Measurements from ENCODE around the gene SPRYD3. TPM values are rescaled to one million over a fixed set of nuclear protein-coding genes. Genes with fewer than 3 reads are reported as not detected.
"Not testable (repeated sequence)": the region's sequence is repeated elsewhere in the genome, so short reads cannot be mapped to it uniquely, and the experiment has no call there.

Gene SPRYD3, protein sequence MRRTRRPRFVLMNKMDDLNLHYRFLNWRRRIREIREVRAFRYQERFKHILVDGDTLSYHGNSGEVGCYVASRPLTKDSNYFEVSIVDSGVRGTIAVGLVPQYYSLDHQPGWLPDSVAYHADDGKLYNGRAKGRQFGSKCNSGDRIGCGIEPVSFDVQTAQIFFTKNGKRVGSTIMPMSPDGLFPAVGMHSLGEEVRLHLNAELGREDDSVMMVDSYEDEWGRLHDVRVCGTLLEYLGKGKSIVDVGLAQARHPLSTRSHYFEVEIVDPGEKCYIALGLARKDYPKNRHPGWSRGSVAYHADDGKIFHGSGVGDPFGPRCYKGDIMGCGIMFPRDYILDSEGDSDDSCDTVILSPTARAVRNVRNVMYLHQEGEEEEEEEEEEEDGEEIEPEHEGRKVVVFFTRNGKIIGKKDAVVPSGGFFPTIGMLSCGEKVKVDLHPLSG
- 22.4 TPM for total RNA-seq

GRCh38 chr12:53079226-53080117 lies at the start of gene SPRYD3:
Gene SPRYD3, minus strand, starts transcription at chr12:53079390. Its CDS starts 57 bp downstream, at chr12:53079333.
- FAIRE-seq: peak; percentile 17

GRCh38 chr12:53127169-53127568 lies 48.0 kb upstream of the SPRYD3 start:
- DNase-seq (ENCODE audit: low spot score in 2 of 2) (no peak), FAIRE-seq (no peak)

More at GRCh38 chr12:53079226-53080117, at the start of gene SPRYD3:
- DNase-seq (ENCODE audit: low spot score in 2 of 2): peak; percentile 99 to 100

GRCh38 chr12:53124352-53124723 lies 45.1 kb upstream of the SPRYD3 start:
- no peak for FAIRE-seq
- DNase-seq (ENCODE audit: low spot score in 2 of 2): no peak

GRCh38 chr12:53123578-53124351 lies 44.6 kb upstream of the SPRYD3 start:
- no peak for DNase-seq (ENCODE audit: low spot score in 2 of 2)
- no peak for FAIRE-seq

DNA sequence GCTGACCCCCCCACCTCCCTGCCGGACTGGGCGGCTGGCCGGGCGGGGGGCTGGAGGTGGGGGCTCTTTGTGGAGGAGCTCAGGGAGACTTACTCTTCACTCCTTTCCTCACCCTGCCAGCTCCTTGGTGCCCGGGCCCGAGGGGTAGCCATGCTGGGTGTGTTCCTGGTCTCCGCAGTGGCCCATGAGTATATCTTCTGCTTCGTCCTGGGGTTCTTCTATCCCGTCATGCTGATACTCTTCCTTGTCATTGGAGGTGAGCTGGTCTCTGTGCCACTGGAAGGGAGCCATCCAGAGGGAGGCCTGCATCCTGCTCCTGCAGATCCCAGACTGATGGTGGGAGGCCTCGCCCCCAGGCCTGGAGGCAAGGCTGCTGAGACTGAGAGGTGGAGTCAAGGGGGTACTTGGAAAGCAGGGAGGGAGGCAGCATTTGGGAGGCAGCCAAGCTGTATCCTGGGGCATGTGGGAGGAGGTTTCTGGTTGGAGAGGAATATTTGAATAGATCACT lies 43.8 kb upstream of the SPRYD3 start:
- no peak for FAIRE-seq
- DNase-seq (ENCODE audit: low spot score in 2 of 2): no peak

DNA sequence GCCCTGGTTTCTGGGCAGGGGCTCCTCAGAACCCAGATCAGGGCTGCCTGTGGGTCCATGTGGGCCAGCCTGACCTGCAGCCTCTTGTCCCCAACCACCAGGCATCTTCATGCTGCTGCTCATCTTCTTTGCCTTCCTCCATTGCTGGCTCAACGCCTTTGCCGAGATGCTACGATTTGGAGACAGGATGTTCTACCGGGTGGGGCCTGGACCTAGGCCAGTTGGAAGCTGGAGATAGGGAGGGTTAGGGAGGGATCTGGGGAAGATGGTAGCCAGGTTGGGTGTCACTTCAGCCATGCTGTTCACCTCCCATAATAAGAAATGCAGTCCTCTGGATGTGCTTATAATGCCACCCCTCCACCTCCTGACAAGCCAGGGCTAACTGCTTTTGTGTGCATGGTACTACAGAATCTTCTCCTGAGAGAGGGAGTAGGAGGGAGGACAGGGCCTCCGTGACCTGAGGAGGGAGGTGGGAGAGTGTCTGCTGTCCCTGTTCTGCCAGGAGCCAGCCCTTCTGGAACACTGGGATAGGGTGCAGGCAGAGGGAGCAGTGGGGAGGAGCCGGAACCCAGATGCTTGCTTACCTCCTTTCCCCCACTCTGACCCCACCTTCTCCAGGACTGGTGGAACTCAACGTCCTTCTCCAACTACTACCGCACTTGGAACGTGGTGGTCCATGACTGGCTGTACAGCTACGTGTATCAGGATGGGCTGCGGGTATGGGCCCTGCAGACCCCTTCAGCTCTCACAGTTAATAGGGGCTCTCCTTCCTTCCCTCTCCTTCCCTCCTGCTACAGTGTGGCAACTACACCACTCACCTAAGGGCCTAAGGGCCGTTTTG lies 41.7 kb upstream of the SPRYD3 start:
- FAIRE-seq: no peak
- no peak for DNase-seq (ENCODE audit: low spot score in 2 of 2)

DNA sequence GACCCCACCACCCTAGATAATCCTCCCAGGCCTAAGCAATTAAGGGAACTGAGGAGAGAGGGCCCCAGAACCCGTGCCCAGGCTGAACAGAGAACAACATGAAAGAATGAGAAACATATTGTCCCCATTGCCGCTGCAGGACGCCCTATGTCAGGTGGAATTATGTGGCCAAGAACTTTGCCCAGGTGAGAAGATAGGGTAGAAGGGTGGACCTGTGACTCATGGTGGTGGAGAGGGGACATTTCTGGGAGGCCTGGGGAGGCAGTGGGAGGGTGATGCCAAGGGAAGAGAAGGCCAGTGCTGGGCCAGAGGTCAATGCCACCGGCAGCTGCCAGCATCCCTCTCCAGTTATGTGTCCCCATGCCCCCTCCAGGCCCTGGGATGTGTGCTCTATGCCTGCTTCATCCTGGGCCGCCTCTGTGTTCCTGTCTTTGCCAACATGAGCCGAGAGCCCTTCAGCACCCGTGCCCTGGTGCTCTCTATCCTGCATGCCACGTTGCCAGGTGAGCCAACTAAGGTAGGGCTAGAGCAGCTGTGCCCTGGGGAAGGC lies 39.6 kb upstream of the SPRYD3 start:
- no peak for FAIRE-seq

GRCh38 chr12:53115891-53116648 lies 36.9 kb upstream of the SPRYD3 start:
- no peak for DNase-seq (ENCODE audit: low spot score in 2 of 2)
- FAIRE-seq: no peak

More for the DNA sequence above, 39.6 kb upstream of the SPRYD3 start:
- DNase-seq (ENCODE audit: low spot score in 2 of 2): no peak

- DNase-seq (ENCODE audit: low spot score in 2 of 2) (no peak), FAIRE-seq (no peak)
Observed at GRCh38 chr12:53115112-53115890, 36.1 kb upstream of the SPRYD3 start.

DNA sequence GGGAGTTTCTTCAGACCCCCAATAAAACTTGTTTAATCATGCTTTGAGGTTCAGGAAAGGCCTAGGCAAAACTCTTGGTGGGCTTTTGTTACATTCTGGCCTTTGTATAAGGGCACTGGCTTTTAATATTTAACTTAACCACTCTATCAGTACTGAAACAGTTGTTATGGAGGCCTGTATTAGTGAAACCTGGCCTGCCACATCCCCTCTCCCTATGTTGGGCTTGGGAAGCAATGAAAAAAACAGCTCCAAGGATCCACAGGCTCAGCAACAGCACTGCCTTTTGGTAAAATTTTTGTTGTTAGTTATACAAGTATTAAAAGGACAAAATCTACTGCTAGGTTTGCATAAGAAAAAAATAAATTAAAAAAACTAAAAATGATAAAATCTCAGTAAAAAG lies 34.8 kb upstream of the SPRYD3 start:
- FAIRE-seq: no peak
- no peak for DNase-seq (ENCODE audit: low spot score in 2 of 2)

- FAIRE-seq: no peak
- no peak for DNase-seq (ENCODE audit: low spot score in 2 of 2)
Observed at GRCh38 chr12:53113136-53113705, 34.0 kb upstream of the SPRYD3 start.

DNA sequence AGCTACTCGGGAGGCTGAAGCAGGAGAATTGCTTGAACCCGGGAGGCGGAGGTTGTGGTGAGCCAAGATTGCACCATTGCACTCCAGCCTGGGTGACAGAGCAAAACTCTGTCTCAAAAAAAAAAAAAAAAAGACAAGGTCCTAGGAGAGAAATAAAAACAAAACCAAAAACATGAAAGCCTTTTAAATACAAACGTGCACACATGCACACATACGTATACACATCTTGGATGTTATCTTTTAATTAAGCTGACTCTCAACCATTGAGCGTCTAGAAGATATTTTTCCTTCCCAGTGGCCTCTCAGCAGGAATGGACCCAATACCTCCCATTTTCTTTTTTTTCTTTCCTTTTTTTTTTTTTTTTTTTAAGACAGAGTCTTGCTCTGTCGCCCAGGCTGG lies 33.2 kb upstream of the SPRYD3 start:
- not testable (repeated sequence) for FAIRE-seq; DNase-seq (ENCODE audit: low spot score in 2 of 2)

DNA sequence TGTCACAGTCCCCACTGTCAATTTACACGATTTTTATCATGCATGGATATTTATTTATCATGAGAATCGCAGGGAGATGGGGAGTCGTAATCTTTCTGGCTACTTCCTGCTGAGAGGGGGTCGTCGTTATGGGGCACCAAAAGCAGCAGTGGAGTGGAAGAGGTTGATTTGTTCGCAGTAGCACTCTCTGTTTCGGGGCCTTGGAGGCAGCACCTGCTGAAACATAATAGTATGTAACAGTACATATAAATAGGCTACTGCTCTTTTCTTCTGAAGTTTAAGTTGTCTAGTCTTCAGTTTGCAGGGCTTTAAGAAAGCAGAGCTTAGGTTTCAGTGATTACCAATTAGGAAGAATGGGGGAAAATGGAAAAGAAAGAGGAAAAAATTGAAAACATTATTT lies 27.9 kb upstream of the SPRYD3 start:
- DNase-seq (ENCODE audit: low spot score in 2 of 2) (no peak), FAIRE-seq (no peak)

DNA sequence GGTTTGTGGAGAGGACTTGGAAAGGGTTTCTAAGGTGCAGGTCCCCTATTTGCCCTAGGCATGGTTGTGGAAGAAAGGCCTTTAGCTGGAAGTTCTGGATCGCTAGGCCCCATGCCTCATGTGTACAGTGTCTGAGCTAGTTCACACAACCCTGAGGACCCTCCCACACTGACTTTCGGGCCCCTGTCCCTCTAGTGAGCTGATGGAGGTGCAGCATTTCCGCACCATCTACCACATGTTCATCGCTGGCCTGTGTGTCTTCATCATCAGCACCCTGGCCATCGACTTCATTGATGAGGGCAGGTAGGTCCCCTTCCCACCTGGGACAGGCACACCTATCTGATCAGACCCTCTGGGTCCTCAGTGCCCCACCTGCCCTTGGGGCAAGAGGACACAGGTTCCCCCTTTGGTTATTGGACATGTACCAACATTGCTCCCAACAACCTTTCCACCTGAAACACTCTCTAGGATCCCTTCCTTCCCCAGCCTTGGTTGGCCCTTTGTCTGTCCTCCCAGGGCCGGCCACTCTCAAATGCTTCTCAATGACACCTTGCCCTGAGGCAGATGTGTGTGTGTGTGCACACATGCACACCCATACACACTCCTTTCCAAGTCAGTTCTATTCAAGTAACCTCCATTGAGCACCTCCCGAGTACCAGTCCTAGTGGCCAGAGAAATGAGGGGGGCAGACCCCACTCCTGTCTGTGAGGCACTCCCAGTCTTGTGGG lies 26.7 kb upstream of the SPRYD3 start:
- no peak for FAIRE-seq
- DNase-seq (ENCODE audit: low spot score in 2 of 2): no peak

- FAIRE-seq (no peak), DNase-seq (ENCODE audit: low spot score in 2 of 2) (no peak)
Observed at GRCh38 chr12:53105256-53105655, 26.1 kb upstream of the SPRYD3 start.

DNA sequence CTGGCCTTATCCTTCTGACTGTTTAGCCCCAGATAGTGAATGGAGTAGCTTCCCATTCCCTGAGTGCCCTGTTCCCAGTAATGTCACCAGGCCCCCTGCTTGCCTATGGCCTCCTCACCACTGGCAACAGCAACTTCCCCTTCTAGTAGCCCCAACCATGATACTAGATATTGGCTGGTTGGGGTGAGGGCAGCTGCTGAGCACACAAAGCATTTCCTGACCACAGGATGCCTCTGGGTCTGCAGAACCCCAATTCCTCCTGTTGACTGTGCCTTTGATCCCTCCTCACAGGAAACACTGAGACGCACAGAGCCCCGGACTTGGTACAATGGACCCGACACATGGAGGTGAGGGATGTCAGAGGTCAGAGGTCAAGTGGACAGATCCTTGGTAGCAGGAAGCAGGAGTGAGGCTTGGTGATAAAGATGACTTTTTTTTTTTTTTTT lies 24.7 kb upstream of the SPRYD3 start:
- DNase-seq (ENCODE audit: low spot score in 2 of 2) (no peak), FAIRE-seq (no peak)

Measured in frontal cortex (tissue), 4 donors.